CD14-positive monocyte (primary cell): Measurements from ENCODE around the gene FXR2. TPM values are rescaled to one million over a fixed set of nuclear protein-coding genes. Genes with fewer than 3 reads are reported as not detected.

ENCODE experiments used
- DNase-seq, 3 donors: peaks; one replicate each; pipeline ENCODE4 v3.0.0-alpha.2; 2011 to 2022
- H2AFZ ChIP-seq: 2 replicates; pipeline ENCODE4 v1.6.0; 2012; ENCODE audit warnings: mild to moderate bottlenecking, low read depth, low read length, inconsistent platforms; ENCODE audit not compliant: insufficient read depth, poor library complexity, severe bottlenecking
- H3K27ac ChIP-seq, 2 donors: 1 replicate in 1 of 2; 2 replicates in 1 of 2; pipeline ENCODE4 v1.5.1; 2012 to 2013; ENCODE audit warnings: low read length in 2 of 2, control low read depth in 1 of 2, inconsistent platforms in 1 of 2, low read depth in 1 of 2, mild to moderate bottlenecking in 1 of 2
- H3K27me3 ChIP-seq, 2 donors: one replicate each; pipeline versions ENCODE4 v1.6.0 to v1.6.1; 2011 to 2013; ENCODE audit warnings: low read length in 2 of 2; ENCODE audit not compliant: control insufficient read depth in 2 of 2, insufficient read depth in 2 of 2
- H3K36me3 ChIP-seq, 2 donors: replicated peaks in 1 of 2; 1 replicate in 1 of 2; 2 replicates in 1 of 2; pipeline versions ENCODE4 v1.5.1 to v1.6.1; 2012 to 2013; ENCODE audit warnings: low read length in 2 of 2, control low read depth in 1 of 2, inconsistent platforms in 1 of 2, mild to moderate bottlenecking in 1 of 2; ENCODE audit not compliant: insufficient read depth in 2 of 2, control insufficient read depth in 1 of 2
- H3K4me1 ChIP-seq, 2 donors: 1 replicate in 1 of 2; 2 replicates in 1 of 2; pipeline versions ENCODE4 v1.5.1 to v1.6.1; 2012 to 2013; ENCODE audit warnings: low read length in 2 of 2, control low read depth in 1 of 2, inconsistent platforms in 1 of 2, mild to moderate bottlenecking in 1 of 2, moderate library complexity in 1 of 2; ENCODE audit not compliant: insufficient read depth in 2 of 2, control insufficient read depth in 1 of 2
- H3K4me2 ChIP-seq: replicated peaks from 2 replicates; pipeline ENCODE3; 2012; ENCODE audit warnings: low read length, moderate library complexity, mild to moderate bottlenecking; ENCODE audit not compliant: poor library complexity, severe bottlenecking; ENCODE audit errors: extremely low read depth
- H3K4me3 ChIP-seq, 3 experiments: fragments of 200-600 bp in 1 of 3; sonication (generic) in 1 of 3; replicated peaks in 1 of 3; 1 replicate in 2 of 3; 2 replicates in 1 of 3; pipeline ENCODE4 v1.5.1; 2011 to 2013; ENCODE audit warnings: low read length in 3 of 3, mild to moderate bottlenecking in 3 of 3, control low read depth in 2 of 3, low read depth in 2 of 3, inconsistent platforms in 1 of 3, moderate library complexity in 1 of 3
- H3K79me2 ChIP-seq: 2 replicates; pipeline ENCODE4 v1.6.0; 2012; ENCODE audit warnings: mild to moderate bottlenecking, control low read depth, inconsistent platforms, low read length, moderate library complexity; ENCODE audit not compliant: insufficient read depth
- H3K9ac ChIP-seq: 2 replicates; pipeline ENCODE4 v1.6.0; 2017; ENCODE audit warnings: low read length, mild to moderate bottlenecking; ENCODE audit not compliant: insufficient read depth, poor library complexity, severe bottlenecking
- H3K9me3 ChIP-seq, 2 donors: replicated peaks in 1 of 2; 1 replicate in 1 of 2; 2 replicates in 1 of 2; pipeline versions ENCODE4 v1.5.1 to v1.6.1; 2012 to 2013; ENCODE audit warnings: low read length in 2 of 2, control low read depth in 1 of 2; ENCODE audit not compliant: control insufficient read depth in 1 of 2, insufficient read depth in 1 of 2
- H4K20me1 ChIP-seq: 2 replicates; pipeline ENCODE4 v1.6.0; 2012; ENCODE audit warnings: mild to moderate bottlenecking, low read length, control low read depth, moderate library complexity; ENCODE audit not compliant: insufficient read depth
- H3K27ac Mint-ChIP-seq, 7 donors: one replicate each; pipeline ENCODE4 v1.8.0; 2020; ENCODE audit warnings: mild to moderate bottlenecking in 7 of 7, mixed read lengths in 7 of 7, moderate library complexity in 6 of 7, inconsistent platforms in 2 of 7
- H3K27me3 Mint-ChIP-seq, 3 donors: one replicate each; pipeline ENCODE4 v1.8.0; 2021 to 2022; ENCODE audit warnings: low read depth in 3 of 3, mild to moderate bottlenecking in 3 of 3, mixed read lengths in 3 of 3, moderate library complexity in 3 of 3, inconsistent platforms in 1 of 3
- H3K36me3 Mint-ChIP-seq, 2 donors: one replicate each; pipeline ENCODE4 v1.8.0; 2020; ENCODE audit warnings: mixed read lengths in 2 of 2, inconsistent platforms in 1 of 2, mild to moderate bottlenecking in 1 of 2
- H3K4me1 Mint-ChIP-seq: one replicate; pipeline ENCODE4 v1.8.0; 2020; ENCODE audit warnings: mild to moderate bottlenecking, mixed read lengths
- H3K4me3 Mint-ChIP-seq, 2 donors: one replicate each; pipeline ENCODE4 v1.8.0; 2020; ENCODE audit warnings: mild to moderate bottlenecking in 2 of 2, mixed read lengths in 2 of 2, moderate library complexity in 1 of 2
- H3K9me3 Mint-ChIP-seq, 7 donors: one replicate each; pipeline ENCODE4 v1.8.0; 2020 to 2022; ENCODE audit warnings: mixed read lengths in 7 of 7, mild to moderate bottlenecking in 6 of 7, moderate library complexity in 6 of 7, inconsistent platforms in 2 of 7
- CTCF ChIP-seq: fragments of 200-600 bp; IDR thresholded peaks from one replicate; pipeline ENCODE4 v1.8.0; 2022; ENCODE audit warnings: antibody characterized with exemption, mild to moderate bottlenecking
- WGBS: methylation state at CpG from one replicate; pipeline ENCODE4 v1.1.5; 2013; ENCODE audit warnings: missing lambda C conversion rate; ENCODE audit not compliant: insufficient coverage; 5-methylcytosine and 5-hydroxymethylcytosine counted together
- intact Hi-C, 2 donors: fragments of 100-400 bp; cut with micrococcal nuclease; formaldehyde crosslinking; loops; one replicate each; pipeline versions ENCODE4 v1.15.0 to v1.15.1; 2023
- polyA plus RNA-seq, 3 donors: library from polyadenylated mRNA; depleted of rRNA in 1 of 3; unstranded in 2 of 3; stranded (reverse) in 1 of 3; fragments of 300-500 nt in 2 of 3; fragments of >200 nt in 1 of 3; fragmentation: Illumina TruSeq in 2 of 3; gene quantifications; 1 replicate in 2 of 3; 2 replicates in 1 of 3; pipeline ENCODE4 v1.2.3, GENCODE V29; 2012 to 2021

The FXR2 gene
- polyA plus RNA-seq, 3 donors: 6.2 to 23.0 (median 9.2) TPM

- DNase-seq: no peak
- Histone ChIP-seq H3K79me2 (peaks cover 65% of the 10 kb centered on the region), H2AFZ (no peak overlapping the region), H3K4me1 (peaks cover 25 to 34% of the 10 kb centered on the region in 2 donors), H3K4me3 (no peak overlapping the region), H3K36me3 (peaks cover 3 to 12% of the 10 kb centered on the region in 2 donors), H4K20me1 (peaks cover 48% of the 10 kb centered on the region), H3K9me3 (no peaks in the 10 kb centered on the region), H3K27ac (no peak overlapping the region), H3K27me3 (no peaks in the 10 kb centered on the region), H3K9ac (no peak overlapping the region), H3K4me2 (no peak overlapping the region)
- Mint-ChIP-seq H3K27me3 (peaks cover 0 to 2% (median 0%) of the 10 kb centered on the region in 3 donors), H3K4me3 (no peak overlapping the region), H3K36me3 (peaks cover 9 to 18% of the 10 kb centered on the region in 2 donors), H3K9me3 (no peaks in the 10 kb centered on the region), H3K27ac (peak overlapping the region in 1 of 7 donors; percentile 3), H3K4me1 (peaks cover 38% of the 10 kb centered on the region)
- no CpG with 5 or more reads among the region's 3 CpGs for WGBS
- intact Hi-C loops: no loop called here
- no peak for TF ChIP-seq CTCF
These were observed 2.9 kb downstream of the FXR2 start for GRCh38 chr17:7611635-7612293.

GRCh38 chr17:7610641-7611040 is 4.1 kb downstream of the FXR2 start:
- Histone ChIP-seq H3K9me3 (no peaks in the 10 kb centered on the region), H3K27me3 (no peaks in the 10 kb centered on the region), H3K4me2 (no peak overlapping the region), H3K4me3 (no peak overlapping the region), H3K27ac (no peak overlapping the region), H3K9ac (no peak overlapping the region), H2AFZ (no peak overlapping the region), H4K20me1 (peaks cover 54% of the 10 kb centered on the region), H3K36me3 (peaks cover 9 to 22% of the 10 kb centered on the region in 2 donors), H3K4me1 (peaks cover 24 to 31% of the 10 kb centered on the region in 2 donors), H3K79me2 (peaks cover 71% of the 10 kb centered on the region)
- intact Hi-C loops: no loop called here
- 100% methylated on average over 1 of the region's 2 CpGs for WGBS
- no peak overlapping the region for H3K4me3 Mint-ChIP-seq
- TF ChIP-seq CTCF: no peak
- peak overlapping the region in 2 of 7 donors; percentile 47 to 72 for H3K27ac Mint-ChIP-seq
- H3K9me3 Mint-ChIP-seq: no peaks in the 10 kb centered on the region
- H3K36me3 Mint-ChIP-seq: peaks cover 18 to 27% of the 10 kb centered on the region in 2 donors
- no peaks in the 10 kb centered on the region for H3K27me3 Mint-ChIP-seq
- no peak for DNase-seq
- H3K4me1 Mint-ChIP-seq: peaks cover 38% of the 10 kb centered on the region
